HEK293T (cell line): ENCODE data around the gene KCNK5.

Experiments used
- CTCF ChIA-PET: fragments of 350-600 bp; formaldehyde crosslinking; extraction: SDS; loops from one replicate; lab custom pipeline; 2021; ENCODE audit warnings: antibody characterized with exemption, inconsistent platforms; lab: Yijun Ruan, JAX
- POLR2A ChIA-PET: fragments of 350-600 bp; formaldehyde crosslinking; extraction: SDS; loops from one replicate; lab custom pipeline; 2020; ENCODE audit warnings: antibody characterized with exemption, inconsistent platforms; lab: Yijun Ruan, JAX
- DNase-seq: peaks from one replicate; pipeline ENCODE4 v3.0.0; 2012; ENCODE audit warnings: mixed read lengths; ENCODE audit errors: extremely low spot score
- ARNT ChIP-seq: fragments of 450-650 bp; IDR thresholded peaks from 2 replicates; pipeline ENCODE4 v1.6.1; 2017; ENCODE audit warnings: mild to moderate bottlenecking
- BHLHE40 ChIP-seq: fragments of 450-650 bp; IDR thresholded peaks from 2 replicates; pipeline ENCODE4 v1.6.1; 2016; ENCODE audit warnings: mild to moderate bottlenecking, moderate library complexity, borderline replicate concordance
- CTBP1 ChIP-seq: fragments of 450-650 bp; IDR thresholded peaks from 2 replicates; pipeline ENCODE4 v1.6.1; 2016; ENCODE audit warnings: borderline replicate concordance
- ELF4 ChIP-seq: fragments of 450-650 bp; IDR thresholded peaks from 2 replicates; pipeline ENCODE4 v1.6.1; 2017; ENCODE audit warnings: antibody characterized with exemption
- FOXA1 ChIP-seq: fragments of 450-650 bp; IDR thresholded peaks from 2 replicates; pipeline ENCODE4 v1.6.1; 2016; ENCODE audit warnings: mild to moderate bottlenecking
- FOXK2 ChIP-seq: fragments of 450-650 bp; IDR thresholded peaks from 2 replicates; pipeline ENCODE4 v1.6.1; 2016; ENCODE audit warnings: mild to moderate bottlenecking
- FOXM1 ChIP-seq: fragments of 450-650 bp; IDR thresholded peaks from 2 replicates; pipeline ENCODE4 v1.6.1; 2017; ENCODE audit warnings: mild to moderate bottlenecking, borderline replicate concordance
- HDGF ChIP-seq: fragments of 450-650 bp; IDR thresholded peaks from 2 replicates; pipeline ENCODE4 v1.6.1; 2017; ENCODE audit warnings: antibody characterized with exemption, borderline replicate concordance
- L3MBTL2 ChIP-seq: fragments of 450-650 bp; conservative IDR thresholded peaks from 2 replicates; pipeline ENCODE4 v1.6.1; 2016; ENCODE audit warnings: mild to moderate bottlenecking
- LEF1 ChIP-seq: fragments of 450-650 bp; IDR thresholded peaks from 2 replicates; pipeline ENCODE4 v1.6.1; 2017; ENCODE audit warnings: mild to moderate bottlenecking, borderline replicate concordance
- NFRKB ChIP-seq: fragments of 450-650 bp; IDR thresholded peaks from 2 replicates; pipeline ENCODE4 v1.6.1; 2016; ENCODE audit warnings: mild to moderate bottlenecking, moderate library complexity
- PKNOX1 ChIP-seq: fragments of 450-650 bp; IDR thresholded peaks from 2 replicates; pipeline ENCODE4 v1.6.1; 2016
- SP1 ChIP-seq: fragments of 450-650 bp; IDR thresholded peaks from 2 replicates; pipeline ENCODE4 v1.6.1; 2017
- SUZ12 ChIP-seq: fragments of 450-650 bp; IDR thresholded peaks from 2 replicates; pipeline ENCODE4 v1.6.1; 2016; ENCODE audit warnings: mild to moderate bottlenecking
- TARDBP ChIP-seq: fragments of 450-650 bp; IDR thresholded peaks from 2 replicates; pipeline ENCODE4 v1.6.1; 2016
- ZNF384 ChIP-seq: fragments of 450-650 bp; IDR thresholded peaks from 2 replicates; pipeline ENCODE4 v1.6.1; 2016

Gene KCNK5

DNA sequence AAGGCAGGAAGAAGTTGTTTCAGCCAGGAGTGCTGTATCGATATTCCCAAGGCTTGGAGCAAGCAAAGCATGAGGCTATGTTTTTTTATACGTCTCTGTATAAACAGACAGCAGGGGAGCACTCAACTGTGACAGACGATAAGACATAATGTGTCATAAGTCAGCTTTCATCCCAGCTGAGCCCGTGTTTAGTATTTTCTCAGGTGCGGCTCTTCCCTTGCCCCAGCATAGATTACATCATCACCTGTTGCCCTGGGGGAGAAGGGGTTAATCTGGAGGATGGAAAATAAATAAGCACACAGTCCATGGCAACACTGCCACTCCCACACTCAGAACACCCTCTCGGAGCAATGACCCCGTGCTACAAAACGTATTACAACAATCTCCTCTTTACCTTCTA is 22.1 kb upstream of the KCNK5 start:
- POLR2A ChIA-PET: no interaction called here
- TF ChIP-seq FOXA1: no peak
- TF ChIP-seq CTBP1: 0 out of 2 replicates have a peak, but pooled peaks have one; percentile 7
- CTCF ChIA-PET: no interaction called here
- DNase-seq: no peak

DNA sequence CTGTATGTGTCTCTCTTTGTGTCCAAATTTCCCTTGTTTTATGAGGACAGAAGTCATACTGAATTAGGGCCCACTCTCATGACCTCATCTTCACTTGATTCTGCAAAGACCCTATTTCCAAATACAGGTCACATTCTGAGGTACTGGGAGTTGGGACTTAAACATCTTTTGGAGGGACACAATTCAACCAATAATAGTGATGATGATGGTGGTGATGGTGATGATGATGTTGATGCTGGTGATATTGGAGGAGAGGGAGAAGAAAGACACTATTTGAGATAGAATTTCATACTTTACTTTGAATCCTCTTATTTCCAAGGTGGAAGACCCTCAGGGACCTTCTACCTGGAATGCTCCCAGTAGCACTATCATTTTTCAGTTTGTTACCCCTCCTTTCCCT is 21.2 kb upstream of the KCNK5 start:
- CTCF ChIA-PET: no interaction called here
- TF ChIP-seq ARNT: no peak
- no peak for TF ChIP-seq L3MBTL2
- TF ChIP-seq TARDBP: no peak
- TF ChIP-seq NFRKB: no peak
- TF ChIP-seq SUZ12: no peak
- TF ChIP-seq SP1: no peak
- TF ChIP-seq CTBP1: no peak
- no peak for TF ChIP-seq LEF1
- no peak for TF ChIP-seq PKNOX1
- no peak for TF ChIP-seq FOXA1
- no peak for TF ChIP-seq BHLHE40
- no peak for TF ChIP-seq FOXK2
- no peak for TF ChIP-seq ZNF384
- no peak for TF ChIP-seq ELF4
- TF ChIP-seq FOXM1: no peak
- no peak for TF ChIP-seq HDGF
- POLR2A ChIA-PET: no interaction called here

DNA sequence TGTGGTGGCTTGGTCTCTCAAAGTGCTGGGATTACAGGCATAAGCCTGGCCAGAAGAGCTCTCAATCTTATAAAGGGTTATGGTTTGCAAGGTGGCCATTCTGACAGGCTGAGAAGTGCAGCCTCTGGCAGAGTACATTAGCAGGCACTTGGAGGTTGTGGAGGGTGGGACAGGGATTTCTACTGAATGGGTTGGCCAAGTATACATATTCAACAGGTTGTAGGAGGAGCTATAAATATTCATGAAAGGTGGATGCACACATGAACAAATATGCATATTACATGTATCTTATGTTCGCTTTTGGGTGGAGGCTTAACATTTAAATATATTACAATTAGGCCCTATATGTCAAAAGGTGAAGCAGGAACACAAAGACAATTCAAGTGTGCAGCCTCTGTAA is 20.0 kb upstream of the KCNK5 start:
- ChIA-PET CTCF (no interaction called here), POLR2A (no interaction called here)
- DNase-seq: no peak
- TF ChIP-seq BHLHE40 (no peak), SP1 (no peak), HDGF (no peak), NFRKB (no peak), PKNOX1 (no peak), SUZ12 (no peak), FOXM1 (no peak), FOXK2 (no peak), FOXA1 (no peak), L3MBTL2 (no peak)

More for the DNA sequence above, 21.2 kb upstream of the KCNK5 start:
- DNase-seq: no peak

DNA sequence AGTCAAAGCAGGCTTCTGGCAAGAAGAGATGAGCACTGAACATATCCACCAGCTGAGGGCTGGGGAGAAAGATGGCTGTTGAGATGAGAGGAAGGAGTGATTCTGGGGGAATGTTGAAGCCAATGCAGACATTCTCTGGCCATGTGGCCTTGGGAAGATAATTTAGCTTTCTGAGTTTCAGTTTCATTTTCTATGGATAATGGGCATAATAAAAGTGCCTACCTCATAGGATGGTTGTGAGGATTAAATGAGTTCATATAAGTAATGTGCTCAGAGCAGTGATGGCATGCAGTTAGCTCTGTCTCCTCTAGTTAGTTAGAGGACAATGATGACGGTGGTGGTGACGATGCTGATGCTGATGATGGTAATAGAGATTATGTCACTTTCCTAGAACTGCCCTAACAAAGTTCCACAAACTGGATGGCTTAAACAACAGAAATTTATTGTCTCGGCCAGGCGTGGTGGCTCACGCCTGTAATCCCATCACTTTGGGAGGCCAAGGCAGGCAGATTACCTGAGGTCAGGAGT is 18.5 kb upstream of the KCNK5 start:
- ChIA-PET POLR2A (no interaction called here), CTCF (no interaction called here)
- no peak for DNase-seq
- TF ChIP-seq L3MBTL2: no peak
- no peak for TF ChIP-seq CTBP1

DNA sequence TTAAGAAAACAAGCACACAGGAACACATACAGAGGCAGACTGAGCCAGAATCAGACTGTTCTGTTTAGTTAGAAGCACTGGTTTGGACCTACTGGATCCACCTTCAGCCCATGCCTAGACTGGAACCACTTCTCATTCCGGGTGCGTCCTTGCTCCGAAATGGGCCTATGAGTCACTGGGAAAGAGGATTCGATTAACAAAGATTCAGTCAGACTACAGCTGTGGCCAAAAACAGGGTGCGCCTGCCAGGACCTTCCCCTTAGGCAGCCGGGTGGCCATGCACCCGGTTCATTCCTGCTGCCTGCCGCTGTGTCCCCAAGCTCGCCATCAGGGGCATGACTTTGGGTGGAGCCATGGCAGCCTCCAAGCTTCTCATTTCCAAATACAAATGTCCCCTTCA is 14.5 kb upstream of the KCNK5 start:
- TF ChIP-seq CTBP1 (no peak), SUZ12 (no peak), ARNT (no peak), LEF1 (no peak), TARDBP (no peak), SP1 (no peak), FOXM1 (no peak)
- ChIA-PET CTCF (no interaction called here), POLR2A (no interaction called here)
- peak; percentile 2 for DNase-seq

GRCh38 chr6:39240155-39240757 is 11.0 kb upstream of the KCNK5 start:
- POLR2A ChIA-PET: no interaction called here
- CTCF ChIA-PET: interaction anchor here (1.3 to 2.0 kb wide), 2 partner anchors 10 to 12 kb away, joined by 3 to 10 read pairs; no protein-coding TSS in a partner anchor
- DNase-seq: no peak
- TF ChIP-seq FOXM1: no peak
- TF ChIP-seq PKNOX1: no peak
- no peak for TF ChIP-seq L3MBTL2
- no peak for TF ChIP-seq CTBP1
- TF ChIP-seq NFRKB: no peak
- TF ChIP-seq ELF4: no peak
- no peak for TF ChIP-seq FOXK2
- no peak for TF ChIP-seq BHLHE40
- TF ChIP-seq ZNF384: no peak
- no peak for TF ChIP-seq SUZ12
- no peak for TF ChIP-seq SP1
- TF ChIP-seq LEF1: no peak
- no peak for TF ChIP-seq TARDBP
